AG10803 (cell line): ENCODE measurements around the gene GRIA1.

ENCODE experiments used
- DNase-seq: peaks from one replicate; pipeline ENCODE4 v3.0.0; 2010; ENCODE audit warnings: low read depth
- H3K4me3 ChIP-seq: 2 replicates; pipeline ENCODE4 v1.5.1; 2011; ENCODE audit warnings: mild to moderate bottlenecking, low read length, control low read depth
- CTCF ChIP-seq: conservative IDR thresholded peaks from 2 replicates; pipeline ENCODE4 v1.5.1; 2011; ENCODE audit warnings: mild to moderate bottlenecking, low read length, control low read depth, inconsistent platforms

The GRIA1 gene

GRCh38 chr5:153552886-153553285, 62.4 kb downstream of the GRIA1 start:
- no peak for TF ChIP-seq CTCF
- peak; percentile 71 for DNase-seq
- H3K4me3 ChIP-seq = no peak overlapping the region

GRCh38 chr5:153555420-153556114, 65.1 kb downstream of the GRIA1 start:
- TF ChIP-seq CTCF = no peak
- H3K4me3 ChIP-seq = no peak overlapping the region
- DNase-seq = no peak

- no peak for DNase-seq
- H3K4me3 ChIP-seq = no peak overlapping the region
- TF ChIP-seq CTCF = no peak
Measured at GRCh38 chr5:153558957-153559356, 68.5 kb downstream of the GRIA1 start.

GRCh38 chr5:153559926-153560325, 69.5 kb downstream of the GRIA1 start:
- no peak for TF ChIP-seq CTCF
- H3K4me3 ChIP-seq = no peak overlapping the region
- DNase-seq = peak; percentile 92

GRCh38 chr5:153562189-153562588, 71.7 kb downstream of the GRIA1 start:
- TF ChIP-seq CTCF = no peak
- H3K4me3 ChIP-seq = no peak overlapping the region
- peak; percentile 92 for DNase-seq

GRCh38 chr5:153565822-153566221, 75.4 kb downstream of the GRIA1 start:
- no peak overlapping the region for H3K4me3 ChIP-seq
- TF ChIP-seq CTCF = no peak
- DNase-seq = peak; percentile 98

- no peak overlapping the region for H3K4me3 ChIP-seq
- DNase-seq = peak; percentile 25
- TF ChIP-seq CTCF = no peak
Measured at GRCh38 chr5:153569036-153569435, 78.6 kb downstream of the GRIA1 start.
